ENCODE data around the gene TANGO2.

- TF ChIP-seq EZH2 (IDR thresholded peaks at IDR 0.05; ENCODE audit: borderline replicate concordance, low read depth, low read length, severe bottlenecking) (no peak), CTCF (IDR thresholded peaks at IDR 0.05; ENCODE audit: borderline replicate concordance, extremely low read depth, low read length, poor library complexity, severe bottlenecking) (no peak)
Measured at GRCh38 chr22:19977296-19978243, 43.3 kb upstream of the TANGO2 start.
